NCI-H128 (cell line): Measurements from ENCODE around the gene SDR42E1.
"Not testable (repeated sequence)": the region's sequence is repeated elsewhere in the genome, so short reads cannot be mapped to it uniquely, and the experiment has no call there.

Experiments used
- DNase-seq: peaks from one replicate; lab custom pipeline; 2025; ENCODE audit not compliant: unreplicated experiment; lab: John Stamatoyannopoulos, UW

Gene SDR42E1

GRCh38 chr16:82005027-82005830, 6.0 kb downstream of the SDR42E1 start:
- peak; percentile 0 for DNase-seq

- DNase-seq = no peak
These were observed 6.7 kb downstream of the SDR42E1 start for GRCh38 chr16:82004601-82005000.

- DNase-seq = no peak
These were observed 8.4 kb downstream of the SDR42E1 start for GRCh38 chr16:82002831-82003230.

- no peak for DNase-seq
These were observed 13.5 kb downstream of the SDR42E1 start for GRCh38 chr16:81997738-81998137.

GRCh38 chr16:81996664-81997509, 14.4 kb downstream of the SDR42E1 start:
- no peak for DNase-seq

GRCh38 chr16:81995651-81996050, 15.6 kb downstream of the SDR42E1 start:
- DNase-seq = no peak

GRCh38 chr16:81994485-81994884, 16.8 kb downstream of the SDR42E1 start:
- DNase-seq = no peak

- DNase-seq = no peak
These were observed 18.4 kb downstream of the SDR42E1 start for GRCh38 chr16:81992859-81993258.

GRCh38 chr16:81987706-81988105, 23.6 kb downstream of the SDR42E1 start:
- DNase-seq = no peak

- DNase-seq = no peak
These were observed 24.1 kb downstream of the SDR42E1 start for GRCh38 chr16:81987121-81987520.

GRCh38 chr16:81977335-81977942, 33.8 kb downstream of the SDR42E1 start:
- not testable (repeated sequence) for DNase-seq

GRCh38 chr16:81975637-81976036, 35.6 kb downstream of the SDR42E1 start:
- DNase-seq = no peak

- no peak for DNase-seq
These were observed 37.5 kb downstream of the SDR42E1 start for GRCh38 chr16:81973737-81974136.

GRCh38 chr16:81971853-81972252, 39.4 kb downstream of the SDR42E1 start:
- DNase-seq = no peak

GRCh38 chr16:81967358-81967757, 43.9 kb downstream of the SDR42E1 start:
- no peak for DNase-seq

GRCh38 chr16:81964808-81965207, 46.5 kb downstream of the SDR42E1 start:
- no peak for DNase-seq

GRCh38 chr16:81956213-81956948, 54.9 kb downstream of the SDR42E1 start:
- no peak for DNase-seq

- DNase-seq = no peak
These were observed 59.7 kb downstream of the SDR42E1 start for GRCh38 chr16:81951564-81951963.

GRCh38 chr16:81946206-81946605, 65.1 kb downstream of the SDR42E1 start:
- no peak for DNase-seq

- no peak for DNase-seq
These were observed 65.6 kb downstream of the SDR42E1 start for GRCh38 chr16:81945665-81946064.

- no peak for DNase-seq
These were observed 69.2 kb downstream of the SDR42E1 start for GRCh38 chr16:81942007-81942601.
